NCI-H748 treated with DMSO at 0.1 percent for 48 hours (cell line): ENCODE measurements around the gene FAM187B.

Experiments
- DNase-seq: peaks from one replicate; lab custom pipeline; 2025; lab: John Stamatoyannopoulos, UW

FAM187B gene

DNA sequence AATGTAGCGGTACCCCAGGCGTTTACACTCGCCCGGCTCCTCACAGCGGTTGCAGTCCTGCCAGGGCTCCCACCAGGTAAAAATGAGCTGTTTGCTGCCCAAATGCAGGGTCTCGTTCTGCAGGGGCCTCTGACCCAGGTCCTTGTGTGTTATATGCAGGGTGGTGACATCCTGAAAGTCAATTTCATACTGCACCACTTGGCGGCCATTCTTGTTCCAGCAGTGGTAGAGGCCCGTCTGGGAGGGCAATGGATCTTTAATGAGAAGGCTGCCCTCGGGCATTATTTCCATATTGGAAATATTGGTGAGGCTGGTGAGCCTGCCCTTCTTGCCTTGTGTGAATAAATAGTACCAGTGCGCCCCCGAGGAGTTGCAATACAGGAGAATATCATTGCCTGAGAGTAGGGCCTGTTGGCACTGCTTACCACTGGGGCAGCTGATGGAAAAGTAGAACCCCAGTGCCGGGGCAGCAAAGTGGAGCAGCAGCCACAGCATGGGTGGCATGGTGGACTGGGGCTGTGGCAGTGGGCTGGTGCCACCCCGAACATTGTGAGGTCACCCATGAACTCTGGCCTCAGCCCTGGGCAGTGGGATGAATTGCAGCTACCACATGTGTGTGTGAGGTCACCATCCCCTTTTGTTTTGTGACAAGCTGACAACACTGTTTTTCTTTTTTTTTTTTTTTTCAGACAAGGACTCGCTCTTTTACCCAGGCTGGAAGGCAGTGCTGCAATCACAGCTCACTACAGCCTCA, at the start of gene FAM187B:
Gene FAM187B, minus strand, starts transcription at position 563 of the 754 bp plus-strand sequence. Its CDS starts 59 bp downstream, at position 504.
- DNase-seq = no peak

DNA sequence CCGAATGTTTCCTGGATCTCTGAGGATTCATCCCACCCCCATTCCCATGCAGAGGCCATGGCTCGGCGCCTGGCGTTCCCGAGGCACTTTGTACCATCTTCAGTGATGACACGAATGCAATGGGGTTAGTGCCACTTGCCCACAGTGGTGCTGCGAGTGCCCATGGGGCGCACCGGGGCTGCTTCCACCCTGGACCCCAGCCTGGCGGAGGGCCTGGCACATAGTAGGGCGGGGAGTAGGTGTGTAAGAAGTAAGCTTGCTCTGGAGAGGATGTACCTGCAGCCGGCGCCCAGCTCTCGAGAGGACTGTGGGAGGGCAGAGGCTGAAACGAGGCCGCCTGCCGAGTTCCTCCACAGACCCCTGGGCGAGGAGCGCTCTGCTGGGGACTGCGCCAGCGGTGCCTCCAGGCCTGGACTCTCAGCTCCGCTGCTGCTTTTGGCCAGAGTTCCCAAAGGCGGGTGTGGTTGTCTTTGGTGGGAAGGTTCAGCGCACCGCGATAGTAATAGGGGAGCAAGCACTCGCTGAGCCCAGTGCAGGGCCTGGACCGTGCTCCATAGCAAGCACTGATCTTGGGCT, 48.3 kb upstream of the FAM187B start:
- DNase-seq = no peak

DNA sequence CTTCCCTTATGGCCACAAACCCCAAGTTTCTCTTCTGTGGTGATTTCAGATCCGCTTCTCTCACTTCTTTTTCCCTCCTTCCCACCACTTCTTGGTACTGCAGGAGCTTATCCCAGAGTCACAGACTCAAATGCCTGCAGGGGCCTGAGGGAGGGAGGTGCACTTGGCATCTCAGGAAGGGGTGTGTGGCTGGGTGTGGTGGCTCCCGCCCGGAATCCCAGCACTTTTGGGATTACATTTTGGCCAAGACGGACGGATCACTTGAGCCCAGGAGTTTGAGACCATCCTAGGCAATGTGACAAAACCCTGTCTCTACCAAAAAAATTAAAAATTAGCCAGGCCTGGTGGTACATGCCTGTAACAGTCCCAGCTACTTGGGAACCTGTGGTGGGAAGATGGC, 45.8 kb upstream of the FAM187B start:
- DNase-seq = no peak

DNA sequence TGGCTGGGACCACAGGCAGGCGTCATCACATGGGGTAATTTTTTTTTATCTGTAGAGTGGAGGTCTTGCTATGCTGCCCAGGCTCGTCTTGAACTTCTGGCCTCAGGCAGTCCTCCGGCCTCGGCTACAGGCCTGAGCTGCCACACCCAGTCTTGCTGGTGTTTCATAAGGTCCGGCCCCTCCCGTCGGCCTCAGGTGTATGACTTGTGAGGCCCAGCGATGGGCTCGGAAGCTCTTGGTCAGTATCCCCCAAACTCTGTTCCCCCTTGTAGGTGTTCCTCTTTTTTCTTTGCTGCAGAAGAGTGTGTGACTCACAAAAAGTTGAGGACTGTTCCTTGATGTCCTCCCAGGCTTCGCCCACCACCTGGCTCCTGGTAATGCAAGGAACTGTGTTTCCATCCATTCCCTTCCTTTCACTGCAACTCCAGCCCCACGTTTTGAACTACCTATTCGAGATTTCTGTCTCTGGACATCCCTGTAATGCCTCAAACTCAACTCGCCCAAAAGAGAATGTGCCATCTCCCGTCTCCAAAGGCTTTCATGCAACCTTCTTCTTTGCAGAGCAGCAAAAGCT, 45.2 kb upstream of the FAM187B start:
- DNase-seq = no peak

DNA sequence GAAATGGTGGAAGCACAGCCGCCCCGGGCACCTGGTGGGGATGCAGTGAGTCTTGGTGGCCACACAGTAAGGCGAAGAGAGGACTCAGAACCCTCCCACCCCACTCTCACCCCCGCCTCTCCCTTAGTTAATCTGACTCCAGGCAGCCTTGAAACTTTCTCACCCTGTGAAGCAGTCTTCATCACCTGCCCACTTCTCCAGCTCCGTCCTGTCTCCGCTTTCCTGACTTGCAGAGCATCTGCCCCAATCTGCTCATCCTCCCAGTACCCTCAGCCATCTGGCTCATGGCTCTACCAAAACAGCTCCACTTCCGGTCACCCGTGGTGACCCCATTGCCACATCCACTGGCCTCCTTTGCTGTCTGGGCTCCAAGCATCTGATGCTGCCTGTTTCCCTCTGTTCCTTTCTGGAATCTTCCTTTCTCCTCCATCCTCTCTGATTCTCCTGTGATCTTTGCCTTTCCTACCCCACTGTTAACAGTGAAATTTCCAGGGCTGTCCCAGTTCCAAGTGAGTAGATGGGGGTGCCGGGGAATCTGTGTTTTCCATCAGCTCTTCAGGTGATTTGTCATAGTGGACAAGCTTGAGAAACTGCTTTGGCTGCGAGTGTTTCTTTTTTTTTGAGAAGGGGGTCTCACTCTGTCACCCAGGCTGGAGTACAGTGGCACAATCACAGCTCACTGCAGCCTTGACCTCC, 44.6 kb upstream of the FAM187B start:
- DNase-seq = no peak

DNA sequence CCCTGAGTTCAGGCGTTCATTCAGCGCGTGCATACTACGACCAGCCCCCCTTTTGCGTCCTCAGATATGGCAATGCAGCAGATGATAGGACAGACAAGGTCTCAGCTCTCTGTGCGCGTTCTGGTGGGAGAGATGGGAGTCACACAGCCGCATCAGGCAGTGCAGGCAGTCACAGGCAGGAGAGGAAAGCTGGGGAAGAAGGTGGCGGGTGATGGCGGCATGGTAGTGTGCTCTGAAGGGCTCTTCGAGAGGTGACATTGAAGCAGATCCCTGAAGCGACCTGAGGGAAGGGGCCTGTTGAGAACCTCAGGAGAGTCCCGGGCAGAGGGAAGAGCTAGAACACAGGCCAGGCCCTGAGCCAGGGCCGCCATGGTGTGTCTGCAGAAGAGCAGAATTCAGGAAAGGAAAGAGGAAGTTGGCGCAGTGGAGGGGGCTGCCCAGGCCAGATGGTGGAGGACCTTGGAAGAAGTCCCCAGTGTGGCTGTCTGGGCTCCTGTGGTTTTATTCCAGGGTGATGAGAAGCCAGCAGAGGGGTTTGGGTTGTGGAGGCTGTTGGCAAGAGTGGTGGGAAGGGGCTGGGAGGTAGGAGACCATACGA, 43.7 kb upstream of the FAM187B start:
- DNase-seq = no peak

DNA sequence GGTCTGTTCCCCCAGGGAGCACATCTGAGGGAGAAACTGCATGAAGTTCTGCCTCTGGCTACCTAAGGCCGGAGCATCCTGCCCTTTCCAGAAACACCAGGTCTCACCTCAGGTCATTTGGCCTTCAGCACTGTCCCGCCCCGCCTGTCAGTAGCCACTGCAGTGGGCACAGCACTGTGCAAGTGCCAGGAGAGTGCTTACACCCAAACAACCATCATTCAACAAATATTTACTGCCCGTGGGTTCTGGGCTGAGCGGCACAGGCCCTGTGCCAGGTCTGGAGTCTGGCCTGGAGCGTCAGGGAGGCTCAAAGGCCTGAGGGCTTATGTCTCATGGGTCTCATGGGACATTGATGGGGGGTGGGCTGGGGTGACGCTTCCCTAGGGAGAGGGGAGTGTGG, 43.0 kb upstream of the FAM187B start:
- no peak for DNase-seq

DNA sequence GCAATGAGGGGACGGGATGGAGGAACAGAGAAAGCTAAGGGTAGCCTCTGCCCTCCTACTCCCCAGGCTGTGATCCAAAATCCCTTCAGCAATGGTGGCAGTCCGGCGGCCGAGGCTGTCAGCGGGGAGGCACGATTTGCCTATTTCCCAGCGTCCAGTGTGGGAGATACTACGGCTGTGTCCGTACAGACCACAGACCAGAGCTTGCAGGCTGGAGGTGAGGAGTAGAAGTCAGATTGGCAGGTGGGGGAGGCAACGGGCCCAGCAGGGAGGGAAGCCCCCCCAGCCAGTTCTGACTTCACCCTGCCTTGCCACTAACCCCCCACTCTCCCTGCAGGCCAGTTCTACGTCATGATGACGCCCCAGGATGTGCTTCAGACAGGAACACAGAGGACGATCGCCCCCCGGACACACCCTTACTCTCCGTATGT, 41.9 kb upstream of the FAM187B start:
- DNase-seq = no peak

DNA sequence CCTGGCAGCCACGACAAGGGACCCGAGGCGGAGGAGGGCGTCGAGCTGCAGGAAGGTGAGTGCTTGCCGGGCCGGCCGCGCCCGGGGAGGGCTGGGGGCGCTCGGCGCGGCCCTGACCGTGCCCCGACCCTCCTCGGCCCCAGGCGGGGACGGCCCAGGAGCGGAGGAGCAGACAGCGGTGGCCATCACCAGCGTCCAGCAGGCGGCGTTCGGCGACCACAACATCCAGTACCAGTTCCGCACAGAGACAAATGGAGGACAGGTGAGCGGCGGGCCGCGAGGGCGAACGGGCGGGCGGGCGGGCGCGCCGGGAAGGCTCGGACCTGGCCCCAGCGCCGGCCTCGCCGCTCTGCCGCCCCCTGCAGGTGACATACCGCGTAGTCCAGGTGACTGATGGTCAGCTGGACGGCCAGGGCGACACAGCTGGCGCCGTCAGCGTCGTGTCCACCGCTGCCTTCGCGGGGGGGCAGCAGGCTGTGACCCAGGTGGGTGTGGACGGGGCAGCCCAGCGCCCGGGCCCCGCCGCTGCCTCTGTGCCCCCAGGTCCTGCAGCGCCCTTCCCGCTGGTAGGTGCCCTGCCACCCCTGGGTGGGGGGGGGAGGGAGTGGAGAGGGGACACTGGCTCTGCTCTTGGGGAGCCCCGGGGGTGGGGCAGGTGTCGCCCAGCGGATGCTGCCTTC, 41.0 kb upstream of the FAM187B start:
- peak; percentile 84 for DNase-seq

DNA sequence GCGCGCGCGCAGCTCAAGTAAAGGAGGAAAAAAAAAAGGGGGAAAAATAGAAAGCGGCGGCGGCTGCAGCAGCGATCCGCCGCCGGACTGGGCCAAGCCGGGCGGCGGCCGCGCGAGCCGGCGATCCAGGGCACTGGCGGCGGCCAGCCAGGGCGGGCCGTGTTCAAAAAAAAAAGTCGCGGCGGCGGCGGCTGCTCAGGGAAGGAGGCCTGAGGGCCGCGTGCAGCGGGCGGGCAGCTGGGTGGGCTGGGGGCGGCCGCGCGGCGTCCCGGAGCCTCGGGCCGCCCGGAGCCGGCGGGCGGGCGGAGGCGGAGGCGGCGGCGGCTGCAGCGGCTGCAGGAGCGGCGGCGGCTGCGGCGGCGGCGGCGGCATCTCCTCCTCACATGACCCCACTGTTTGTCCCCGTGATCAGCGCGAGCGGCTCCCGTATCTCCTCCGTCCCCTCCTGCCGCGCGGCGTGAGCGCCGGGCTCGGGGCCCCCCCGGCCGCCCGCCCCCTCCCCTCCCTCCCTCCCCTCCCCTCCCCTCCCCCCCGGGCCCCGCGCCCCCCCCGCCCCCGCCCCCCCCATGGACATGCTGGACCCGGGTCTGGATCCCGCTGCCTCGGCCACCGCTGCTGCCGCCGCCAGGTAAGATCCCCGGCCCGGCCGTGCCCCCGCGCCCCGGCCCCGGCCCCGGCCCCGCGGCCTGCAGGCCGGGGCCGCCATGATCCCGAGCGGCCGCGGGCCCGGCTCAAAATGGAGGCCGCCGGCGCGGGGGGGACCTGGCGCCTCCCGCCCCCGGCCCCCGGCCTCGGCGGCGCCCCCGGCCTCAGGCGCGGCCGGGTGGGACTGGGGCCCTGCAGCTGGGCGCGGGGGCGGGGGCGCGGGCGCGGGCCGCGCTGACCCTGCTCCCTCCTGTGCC, 40.2 kb upstream of the FAM187B start, which contains the start of gene USF2:
Gene USF2, plus strand, starts transcription at position 427 of the 902 bp plus-strand sequence. Its CDS starts 140 bp downstream, at position 567.
- peak; percentile 16 for DNase-seq

DNA sequence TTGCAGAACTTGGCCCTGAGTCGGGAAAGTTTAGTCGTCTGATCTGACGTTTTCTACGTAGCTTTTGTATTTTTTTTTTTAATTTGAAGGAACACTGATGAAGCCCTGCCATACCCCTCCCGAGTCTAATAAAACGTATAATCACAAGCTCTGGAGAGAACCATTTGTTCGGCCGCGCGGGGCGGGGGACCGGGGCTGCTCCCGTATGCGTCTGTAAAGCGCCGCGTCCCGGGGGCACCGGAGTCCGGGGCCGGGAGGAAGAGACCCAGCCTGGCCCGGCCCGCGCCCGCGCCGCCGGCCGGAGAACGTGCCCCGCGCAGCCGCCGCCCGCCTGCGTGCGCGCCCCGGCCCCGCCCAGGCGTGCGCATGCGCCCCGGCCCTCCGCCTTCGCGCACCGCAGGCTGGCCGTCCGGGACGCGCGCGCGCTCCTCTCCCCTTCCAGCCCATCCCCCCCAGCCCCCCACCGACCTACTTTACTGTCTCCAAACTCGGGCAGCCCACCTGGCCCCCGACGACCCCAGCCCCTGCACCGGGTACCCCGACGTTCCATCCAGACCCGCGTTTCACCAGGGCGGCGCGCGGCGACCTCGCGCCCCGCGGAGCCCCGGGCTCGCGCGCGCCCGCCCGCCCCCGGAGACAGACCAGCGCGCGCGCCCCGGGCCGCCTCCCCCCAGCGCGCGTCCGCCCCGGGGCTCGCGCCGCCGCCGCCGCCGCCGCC, 39.4 kb upstream of the FAM187B start:
- DNase-seq = peak; percentile 26

DNA sequence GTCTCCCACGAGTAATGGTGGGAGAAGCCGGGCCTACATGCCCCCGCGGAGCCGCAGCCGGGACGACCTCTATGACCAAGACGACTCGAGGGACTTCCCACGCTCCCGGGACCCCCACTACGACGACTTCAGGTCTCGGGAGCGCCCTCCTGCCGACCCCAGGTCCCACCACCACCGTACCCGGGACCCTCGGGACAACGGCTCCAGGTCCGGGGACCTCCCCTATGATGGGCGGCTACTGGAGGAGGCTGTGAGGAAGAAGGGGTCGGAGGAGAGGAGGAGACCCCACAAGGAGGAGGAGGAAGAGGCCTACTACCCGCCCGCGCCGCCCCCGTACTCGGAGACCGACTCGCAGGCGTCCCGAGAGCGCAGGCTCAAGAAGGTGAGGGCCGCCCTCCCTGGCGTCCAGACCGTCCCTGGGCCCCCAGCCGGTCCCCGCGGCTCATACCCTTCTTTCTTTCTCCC, 38.8 kb upstream of the FAM187B start:
- DNase-seq = no peak

DNA sequence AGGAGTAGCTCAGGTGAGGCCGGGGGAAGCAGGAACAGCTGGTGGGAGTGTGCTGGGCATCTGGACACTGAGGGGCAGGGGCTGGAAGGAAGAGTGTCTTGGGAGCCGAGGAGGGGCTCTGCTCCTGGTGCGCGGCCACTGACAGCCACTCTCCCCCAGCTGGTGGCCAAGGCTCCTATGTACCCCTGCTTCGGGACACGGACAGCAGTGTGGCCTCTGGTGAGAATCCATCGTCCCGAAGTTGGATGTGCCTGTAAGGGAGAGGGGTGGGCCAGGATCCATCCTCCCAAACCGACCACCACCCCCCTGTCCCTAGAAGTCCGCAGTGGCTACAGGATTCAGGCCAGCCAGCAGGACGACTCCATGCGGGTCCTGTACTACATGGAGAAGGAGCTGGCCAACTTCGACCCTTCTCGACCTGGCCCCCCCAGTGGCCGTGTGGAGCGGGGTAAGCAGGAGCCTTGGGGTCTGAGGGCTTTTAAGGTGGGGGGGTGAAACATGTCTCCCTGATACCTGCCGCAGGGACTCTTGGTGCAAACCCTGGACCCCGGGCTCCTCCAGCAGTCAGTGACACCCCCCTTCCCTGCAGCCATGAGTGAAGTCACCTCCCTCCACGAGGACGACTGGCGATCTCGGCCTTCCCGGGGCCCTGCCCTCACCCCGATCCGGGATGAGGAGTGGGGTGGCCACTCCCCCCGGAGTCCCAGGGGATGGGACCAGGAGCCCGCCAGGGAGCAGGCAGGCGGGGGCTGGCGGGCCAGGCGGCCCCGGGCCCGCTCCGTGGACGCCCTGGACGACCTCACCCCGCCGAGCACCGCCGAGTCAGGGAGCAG, 38.2 kb upstream of the FAM187B start:
- DNase-seq = no peak

DNA sequence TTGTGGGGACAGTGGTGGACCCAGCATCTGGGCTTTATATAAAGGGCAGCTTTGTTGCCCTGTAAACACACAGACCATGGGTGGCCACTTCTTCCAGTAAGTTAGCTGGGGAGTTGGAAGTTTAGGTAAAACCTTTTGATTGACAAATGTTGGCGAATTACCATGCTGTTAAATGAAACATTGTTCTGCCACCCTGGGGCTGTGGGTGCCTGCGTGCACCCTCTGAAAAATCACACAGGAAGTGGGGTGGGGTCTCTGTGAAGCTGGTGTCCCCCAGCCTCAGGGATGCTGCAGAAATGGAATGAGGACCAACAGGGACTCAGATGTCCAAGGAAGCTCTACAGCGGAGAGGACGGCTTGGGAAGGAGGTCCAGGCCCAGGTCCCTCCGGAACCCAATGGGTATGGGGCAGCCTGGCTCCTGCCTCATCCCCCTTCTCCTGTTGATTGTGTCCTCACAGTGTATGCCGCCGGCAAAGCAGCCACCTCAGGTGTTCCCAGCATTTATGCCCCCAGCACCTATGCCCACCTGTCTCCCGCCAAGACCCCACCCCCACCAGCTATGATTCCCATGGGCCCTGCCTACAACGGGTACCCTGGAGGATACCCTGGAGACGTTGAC, 37.5 kb upstream of the FAM187B start:
- no peak for DNase-seq

DNA sequence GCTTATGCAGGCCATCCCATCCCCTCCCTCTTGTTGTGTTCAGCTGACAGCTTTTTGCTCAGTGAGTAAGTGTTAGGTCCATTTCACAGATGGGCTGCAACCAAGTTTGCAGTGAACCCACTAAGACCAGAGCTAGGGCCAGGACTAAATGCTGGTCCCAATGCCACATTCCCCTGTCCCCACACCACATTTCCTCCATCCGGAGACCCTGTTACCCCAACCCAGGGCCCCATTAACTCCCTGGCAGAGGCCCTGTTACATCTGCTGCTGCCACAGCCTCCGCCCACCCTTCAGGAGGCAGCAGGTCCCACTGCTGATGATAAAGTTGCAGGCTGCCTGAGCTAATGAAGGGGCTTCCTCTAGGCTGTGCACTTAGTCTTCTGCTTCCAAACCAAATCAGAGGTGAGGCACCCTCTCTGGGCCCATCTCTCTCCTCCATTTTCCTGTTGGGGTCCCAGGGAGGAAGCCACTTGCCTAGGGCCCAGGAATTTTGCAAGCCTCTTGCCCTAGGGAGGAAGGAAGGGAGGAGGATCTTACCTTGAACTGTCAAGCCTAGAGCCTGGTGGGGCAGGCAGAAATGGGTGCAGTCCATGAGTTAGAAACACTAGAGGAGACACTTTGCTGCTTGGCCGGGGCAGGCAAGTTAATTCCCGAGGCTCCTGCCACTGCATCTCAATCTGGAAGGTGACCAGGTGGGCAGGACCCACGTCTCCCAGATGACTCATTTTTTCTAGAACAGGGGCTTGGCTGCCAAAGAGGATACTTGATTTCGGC, 36.8 kb upstream of the FAM187B start:
- DNase-seq = no peak

DNA sequence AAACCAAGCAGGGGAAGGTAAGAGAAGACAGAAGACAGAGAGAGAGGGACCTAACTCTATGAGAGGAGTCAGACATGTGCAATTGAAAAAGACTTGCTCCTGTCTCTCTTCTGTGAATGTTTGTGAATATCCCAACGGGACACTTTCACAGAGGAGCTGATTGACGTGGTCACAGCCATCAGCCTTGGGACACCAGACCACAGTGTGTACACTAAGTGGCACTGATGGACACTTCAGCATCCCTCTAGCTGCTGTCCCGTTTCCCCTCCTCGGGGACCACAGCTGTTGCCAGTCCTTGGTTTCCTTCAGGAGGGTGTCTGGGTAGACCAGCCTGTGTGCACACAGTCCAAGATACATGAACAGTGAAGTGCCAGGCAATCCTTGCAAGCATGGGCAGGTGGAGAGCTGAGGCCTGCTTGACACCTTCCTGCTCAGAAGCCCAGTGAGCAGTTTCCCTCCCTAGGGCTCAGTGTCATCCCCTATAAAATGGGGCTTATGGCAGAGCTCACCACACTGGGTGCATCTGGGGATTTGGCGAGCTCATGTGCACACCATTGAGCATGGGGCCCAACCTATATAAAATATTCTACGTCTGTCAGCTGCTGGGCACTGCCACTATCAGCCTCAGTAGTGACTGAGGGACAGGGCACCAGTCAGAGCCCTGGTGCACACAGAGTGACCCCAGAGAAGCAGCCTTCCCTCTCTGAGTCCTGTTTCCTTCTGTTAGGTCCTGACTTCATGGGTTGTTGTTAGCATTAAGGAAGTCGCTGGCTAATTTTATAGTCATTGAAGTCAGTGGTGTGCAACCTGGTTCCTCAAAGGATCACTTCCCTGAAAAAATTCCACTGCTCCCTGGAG, 36.0 kb upstream of the FAM187B start:
- no peak for DNase-seq
